ENCODE data around the gene HPX.

The HPX gene

DNA sequence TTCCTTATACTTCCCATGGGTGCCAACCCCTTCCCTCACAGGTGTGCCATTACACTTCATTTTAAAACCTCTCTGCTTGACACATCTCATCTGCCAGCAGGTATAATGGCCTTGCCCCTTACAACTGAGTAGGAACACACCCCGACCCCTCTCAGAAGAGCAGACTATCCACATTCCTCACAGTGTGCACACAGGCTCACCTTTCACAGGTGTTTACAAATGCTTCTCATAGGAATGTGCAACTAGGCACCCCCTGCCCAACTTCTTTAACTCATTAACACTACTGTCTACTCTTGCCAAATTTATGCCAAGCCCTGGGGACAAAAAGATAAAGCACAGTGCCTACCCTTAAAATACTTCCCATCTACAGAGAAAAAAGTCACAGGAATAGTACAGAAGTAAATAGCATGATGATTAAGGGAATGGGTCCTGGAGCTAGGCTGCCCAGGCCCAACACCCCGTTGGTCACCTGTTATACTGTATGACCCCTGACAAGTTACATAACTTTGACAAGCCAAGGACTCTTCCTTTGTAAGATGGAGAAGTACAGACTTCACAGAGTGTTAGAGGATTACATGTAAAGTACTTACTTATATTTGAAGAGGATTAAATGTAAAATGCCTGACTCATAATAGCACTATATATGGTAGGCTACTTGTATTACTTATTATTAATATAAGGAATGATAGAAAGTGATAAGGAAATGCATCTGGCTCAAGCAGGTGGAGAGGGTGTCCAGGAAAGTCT lies 17.7 kb upstream of the HPX start:
- DNase-seq: no peak

DNA sequence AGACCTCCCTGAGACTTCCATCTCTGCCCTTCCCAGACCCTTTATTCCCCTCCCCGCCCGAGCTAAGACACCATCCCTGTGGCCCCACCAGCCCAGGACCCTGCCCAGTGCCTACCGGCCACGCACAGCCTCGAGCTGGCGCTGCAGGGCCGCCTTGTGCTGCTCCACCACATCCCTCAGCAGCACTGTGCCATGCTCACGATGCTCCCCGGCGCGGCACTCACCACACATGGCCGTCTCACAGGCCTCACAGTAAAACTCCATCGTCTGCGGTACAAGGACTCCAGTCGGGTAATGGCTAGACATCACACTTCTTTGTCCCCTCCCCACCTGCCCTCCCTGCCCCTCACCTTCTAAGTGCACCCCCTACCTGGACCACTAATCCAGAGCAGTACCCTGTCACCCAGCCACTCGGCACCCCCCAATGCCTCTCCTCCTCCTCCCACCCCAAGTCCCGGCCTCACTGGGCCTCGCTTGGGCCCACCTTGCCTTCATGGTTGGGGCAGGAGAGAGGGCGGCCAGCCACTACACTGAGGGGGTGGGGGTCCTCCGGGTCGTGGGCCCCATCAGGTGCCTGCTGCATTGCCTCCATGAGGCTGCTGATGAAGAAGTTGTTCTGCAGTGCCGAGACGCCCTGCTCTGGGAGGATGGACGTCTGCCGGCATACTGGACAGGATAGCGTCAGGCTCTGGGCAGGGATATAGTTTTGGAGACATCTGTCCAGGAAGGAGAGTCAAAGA lies 17.0 kb upstream of the HPX start:
- DNase-seq: no peak

DNA sequence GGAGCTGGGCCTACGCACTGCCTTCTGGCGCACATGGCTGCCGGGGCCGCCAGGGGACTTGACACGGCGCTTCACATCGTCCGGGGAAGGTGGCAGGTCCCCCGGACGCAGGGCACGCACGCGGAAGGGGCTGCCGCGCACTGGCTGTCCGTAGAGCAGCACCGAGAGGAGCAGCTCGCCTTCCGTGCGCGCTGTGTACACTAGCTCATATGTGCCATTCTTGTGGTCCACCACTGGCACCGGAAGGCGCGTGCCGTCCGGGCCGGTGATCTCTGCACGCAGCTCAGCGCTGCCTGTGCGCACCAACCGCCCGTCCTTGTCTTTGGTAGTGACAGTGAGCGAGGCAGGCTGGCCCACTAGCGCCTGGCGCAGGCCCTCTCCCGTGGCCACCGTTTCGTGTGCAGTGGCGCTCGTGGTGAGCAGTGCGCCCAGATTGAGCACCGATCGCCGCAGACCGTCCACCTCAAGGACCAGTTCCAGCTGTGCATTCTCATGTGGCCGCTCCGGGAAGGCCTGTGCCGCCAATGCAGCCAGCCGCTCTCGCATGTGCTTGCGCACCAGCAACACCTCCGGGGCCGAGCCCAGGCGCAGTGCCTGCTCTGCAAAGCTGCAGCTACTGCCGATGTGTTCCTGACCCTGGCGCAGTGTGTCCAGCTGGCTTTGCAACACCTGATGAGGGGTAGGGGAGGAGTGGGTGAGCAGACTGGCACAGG lies 15.7 kb upstream of the HPX start:
- DNase-seq: no peak

DNA sequence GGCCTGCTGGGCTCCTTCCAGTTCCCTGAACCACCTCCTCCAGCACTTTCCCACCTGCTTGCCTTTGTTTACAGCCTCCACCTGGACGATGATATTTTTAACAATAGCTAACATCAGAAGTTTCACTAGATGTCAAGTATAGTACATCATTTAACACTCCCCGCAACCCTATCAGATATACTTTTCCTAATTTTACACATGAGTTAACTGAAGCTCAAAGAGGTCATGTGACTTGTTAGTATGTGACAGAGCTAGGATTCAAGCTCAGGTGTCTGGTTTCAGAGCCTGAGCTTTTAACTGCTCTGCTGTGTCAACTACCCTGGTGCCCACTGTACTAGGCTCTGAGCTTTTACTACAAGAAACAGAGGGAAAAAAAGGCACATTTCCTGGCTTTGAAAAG lies 14.3 kb upstream of the HPX start:
- DNase-seq: no peak

DNA sequence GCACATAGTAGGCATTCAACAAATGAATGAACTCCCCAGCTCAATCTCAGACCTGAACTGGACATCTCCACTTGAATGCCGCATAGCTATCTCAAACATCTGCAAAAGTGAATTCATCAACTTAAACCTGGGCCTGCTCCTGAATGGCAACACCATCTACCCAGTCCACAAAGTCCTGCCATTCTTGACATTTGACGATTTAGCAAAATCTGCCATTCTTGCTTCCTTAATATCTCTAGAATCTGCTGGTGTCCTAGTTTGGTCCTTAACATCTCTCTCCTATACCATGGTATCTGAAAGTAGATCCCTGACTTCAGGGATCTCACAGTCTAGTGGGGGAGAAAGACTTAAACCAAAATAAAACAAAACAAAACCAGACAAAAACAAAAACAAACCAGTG lies 12.4 kb upstream of the HPX start:
- no peak for DNase-seq

DNA sequence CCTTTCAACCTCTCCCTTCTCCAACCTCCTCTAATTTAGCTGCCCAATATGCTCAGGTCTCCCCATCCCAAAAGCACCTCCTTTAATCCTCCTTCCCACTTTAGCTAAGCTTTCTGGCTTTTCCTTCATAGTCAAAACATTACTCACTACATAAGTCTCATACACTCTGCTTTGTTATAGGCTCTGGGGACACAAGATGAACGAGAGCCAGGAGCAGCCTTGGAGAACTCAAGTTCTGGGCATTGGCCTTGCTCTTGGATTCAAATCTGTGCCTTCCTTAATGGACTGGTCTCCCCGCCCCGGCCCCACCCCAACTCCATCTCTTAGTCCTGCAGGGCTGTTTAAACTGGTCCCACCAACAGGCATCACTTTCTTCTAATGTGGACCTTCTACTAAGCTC lies 11.4 kb upstream of the HPX start:
- no peak for DNase-seq

DNA sequence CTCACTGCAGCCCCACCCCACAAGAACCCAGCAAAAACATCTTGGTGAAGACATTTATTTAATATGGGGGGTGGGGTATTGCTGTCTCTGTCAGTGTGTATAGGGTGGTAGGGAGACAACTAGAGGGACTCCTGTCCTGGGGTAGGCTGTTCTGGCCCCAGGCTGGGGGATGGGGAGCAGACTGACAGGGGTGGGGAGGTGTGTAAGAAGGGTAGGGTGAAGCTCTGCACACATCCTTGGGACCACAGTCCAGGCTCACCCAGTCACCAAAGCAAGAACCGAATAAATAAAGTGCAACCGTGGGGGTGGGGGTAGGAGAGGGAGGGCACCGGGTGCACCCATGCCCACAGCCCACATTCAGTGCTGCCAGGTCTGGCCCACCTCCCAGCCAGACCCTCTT lies 7.8 kb upstream of the HPX start:
- no peak for DNase-seq

DNA sequence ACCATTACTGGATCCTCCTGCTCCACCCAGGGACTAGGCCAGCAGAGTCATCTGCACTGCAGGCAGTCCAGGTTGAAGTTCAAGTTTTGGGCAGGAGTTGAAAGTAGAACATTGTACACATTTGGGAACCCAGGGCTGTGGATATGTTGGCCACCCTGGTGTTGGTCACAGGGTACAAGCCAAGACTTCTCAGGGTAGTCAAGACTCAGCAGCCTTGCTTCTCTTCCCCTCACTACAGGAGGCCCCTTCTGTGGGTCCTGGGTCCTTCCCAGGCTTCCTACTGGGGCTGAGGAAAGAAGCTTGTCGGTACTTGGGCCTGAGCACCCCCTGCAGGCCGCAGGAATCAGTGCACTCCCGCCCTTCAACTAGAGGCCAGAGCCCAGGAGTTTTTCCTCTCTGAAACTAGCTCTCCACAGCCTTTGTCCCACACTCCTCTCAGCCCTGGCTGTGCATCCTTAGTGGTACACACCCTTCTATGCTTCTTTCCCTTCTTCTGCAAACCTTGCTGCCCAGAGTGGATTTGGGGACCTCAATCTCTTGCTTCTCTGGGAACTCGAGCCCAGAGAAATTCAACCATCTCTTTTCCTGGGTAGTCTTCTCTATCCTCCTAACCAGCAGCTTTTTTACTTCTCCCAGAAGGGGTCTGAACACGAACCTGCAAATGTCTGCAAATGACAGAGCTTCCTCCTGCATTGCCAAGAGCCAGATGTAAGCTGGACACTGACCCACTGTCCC lies 2.6 kb upstream of the HPX start:
- DNase-seq: peak; percentile 46

DNA sequence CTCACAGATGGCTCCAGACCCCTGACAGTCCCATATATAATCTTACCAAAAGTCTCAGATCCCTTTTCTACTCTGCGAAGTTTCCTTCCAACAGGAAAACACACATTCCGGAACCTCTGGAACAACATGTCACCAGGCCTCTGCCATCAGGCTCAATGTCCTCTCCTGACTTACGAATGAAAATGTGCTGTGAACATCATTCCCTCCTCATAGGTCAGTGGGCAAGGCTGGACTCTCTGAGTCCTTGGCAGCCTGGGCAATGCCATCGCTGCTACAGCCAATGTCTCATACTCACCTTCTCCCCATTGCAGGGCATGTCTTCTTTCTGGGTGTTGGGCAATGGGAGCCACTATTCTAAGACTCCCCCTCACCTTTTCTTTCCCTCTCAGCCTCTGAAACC lies 1.7 kb upstream of the HPX start:
- DNase-seq: no peak

DNA sequence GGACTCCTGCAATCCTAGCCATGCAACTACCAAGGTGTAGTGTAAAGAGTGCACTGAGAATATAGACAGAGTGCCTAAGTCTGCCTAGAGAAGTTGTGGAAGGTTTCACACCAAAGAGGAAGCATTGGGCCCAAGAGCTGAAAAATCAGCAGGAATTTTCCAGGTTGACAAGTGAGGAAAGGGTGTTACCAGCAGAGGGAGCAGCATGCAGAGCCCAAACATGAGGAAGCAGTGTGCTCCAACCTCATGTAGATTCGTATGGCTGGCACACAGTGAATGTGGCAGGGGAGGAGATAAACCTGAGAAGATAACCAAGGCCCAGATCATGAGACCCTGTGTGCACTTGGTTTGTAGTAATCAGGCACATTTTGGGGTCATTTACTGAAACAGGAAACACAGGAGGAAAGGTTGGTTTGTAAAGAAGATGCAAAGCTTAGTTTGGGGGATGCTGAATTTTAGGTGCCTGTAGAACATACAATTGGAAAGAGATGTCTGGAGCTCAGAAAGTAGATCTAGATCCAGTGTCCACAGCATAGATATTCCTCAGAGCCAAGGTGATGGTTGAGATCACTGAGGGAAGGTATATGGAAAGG lies 1.7 kb downstream of the HPX start:
- DNase-seq: peak; percentile 28

DNA sequence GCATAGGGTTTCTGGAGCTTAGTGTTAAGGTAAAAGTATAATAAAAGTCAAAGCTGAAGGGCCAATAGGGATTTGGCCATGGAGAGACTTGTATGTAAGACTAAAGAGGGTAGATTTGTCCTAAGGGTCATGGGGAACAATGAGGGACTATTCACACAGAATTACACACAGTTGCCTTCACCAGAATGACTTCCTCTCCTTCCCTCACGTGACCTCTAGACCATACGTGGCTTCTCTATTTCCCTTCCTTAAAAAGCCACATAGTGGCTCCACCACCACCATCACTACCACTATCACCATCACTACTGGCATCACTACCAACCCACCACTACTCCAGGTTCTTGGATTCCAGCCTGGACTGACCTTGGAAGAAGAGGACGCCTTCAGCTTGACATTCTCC lies 2.8 kb downstream of the HPX start:
- DNase-seq: no peak

DNA sequence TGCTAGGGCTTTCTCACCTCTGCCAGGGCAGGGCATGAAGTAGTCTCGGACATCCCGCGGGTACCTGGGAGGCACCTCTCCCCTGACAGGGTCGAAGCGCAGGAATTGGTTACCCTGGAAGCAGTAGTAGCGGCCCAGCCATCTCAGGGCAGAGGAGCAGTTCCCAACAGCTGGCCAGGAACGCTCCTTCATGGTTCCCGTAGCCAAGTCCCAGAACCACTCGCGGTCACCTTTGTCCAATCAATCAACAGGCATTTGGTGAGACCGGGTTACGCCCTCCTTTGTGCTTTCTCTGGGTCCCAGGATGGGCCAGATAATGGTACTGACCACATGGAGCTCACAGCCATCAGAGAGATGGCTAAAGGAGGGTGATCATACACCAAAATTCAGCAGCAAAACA lies 3.4 kb downstream of the HPX start:
- DNase-seq: no peak

DNA sequence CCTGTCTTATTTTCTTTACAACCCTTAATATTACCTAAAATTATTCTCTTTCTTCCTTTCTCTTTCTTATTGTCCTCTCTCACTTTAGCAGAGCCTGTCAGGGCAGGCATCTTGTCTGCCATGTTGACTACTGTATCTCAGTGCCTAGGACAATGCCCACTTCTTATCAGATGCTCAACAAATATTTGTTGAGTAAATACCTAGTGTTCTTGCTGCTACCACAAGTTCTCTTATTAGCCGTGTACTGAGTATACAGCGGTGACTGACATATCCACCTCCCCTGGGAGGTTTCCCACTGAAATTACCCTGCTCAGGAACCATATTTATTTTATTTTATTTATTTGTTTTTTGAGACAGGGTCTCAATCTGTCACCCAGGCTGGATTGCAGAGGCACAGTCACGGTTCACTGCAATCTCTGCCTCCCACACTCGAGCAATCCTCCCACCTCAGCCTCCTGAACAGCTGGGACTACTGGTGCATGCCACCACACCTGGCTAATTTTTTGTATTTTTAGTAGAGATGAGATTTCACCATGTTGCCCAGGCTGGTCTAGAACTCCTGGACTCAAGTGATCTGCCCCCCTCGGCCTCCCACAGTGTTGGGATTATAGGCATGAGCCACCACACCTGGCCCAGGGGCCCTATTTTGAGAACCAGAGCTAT lies 6.7 kb downstream of the HPX start:
- no peak for DNase-seq

DNA sequence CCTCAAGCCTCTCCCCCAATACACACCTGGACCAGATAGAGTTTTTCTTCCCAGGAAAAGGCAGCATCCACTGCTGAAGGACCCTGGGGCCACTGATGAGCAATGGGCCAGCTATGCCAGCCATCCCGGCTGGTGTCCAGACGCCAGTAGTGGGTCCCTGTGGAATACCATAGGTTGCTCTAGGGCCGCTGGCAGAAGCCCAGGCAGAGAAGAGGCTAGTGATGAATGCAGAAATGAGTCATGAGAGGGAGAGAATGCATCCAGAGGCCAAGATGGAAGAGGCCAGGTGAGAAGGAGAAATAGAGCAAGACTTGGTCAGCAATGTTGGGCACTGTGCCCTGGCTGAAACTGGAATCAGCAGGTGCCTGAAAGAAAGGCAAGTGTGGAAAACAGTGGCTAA lies 8.9 kb downstream of the HPX start:
- no peak for DNase-seq

DNA sequence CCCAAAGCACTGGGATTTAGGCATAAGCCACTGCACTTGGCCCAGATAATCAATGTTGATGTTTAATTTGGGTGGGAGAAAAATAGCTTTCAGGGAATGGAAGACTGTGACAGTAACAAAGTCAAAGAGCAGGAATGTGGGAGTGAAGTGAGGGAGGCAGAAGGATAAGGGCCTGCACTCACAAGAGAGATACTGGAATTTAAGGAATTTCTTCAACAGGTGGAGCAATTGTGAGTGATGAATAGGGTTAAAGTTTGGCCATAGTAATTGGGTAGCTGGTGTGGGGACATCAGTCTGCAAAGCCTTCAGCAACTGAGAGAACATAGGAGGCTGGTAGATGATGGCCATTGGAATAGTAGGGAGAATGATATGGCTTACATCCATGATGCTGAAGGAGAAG lies 13.3 kb downstream of the HPX start:
- DNase-seq: no peak

DNA sequence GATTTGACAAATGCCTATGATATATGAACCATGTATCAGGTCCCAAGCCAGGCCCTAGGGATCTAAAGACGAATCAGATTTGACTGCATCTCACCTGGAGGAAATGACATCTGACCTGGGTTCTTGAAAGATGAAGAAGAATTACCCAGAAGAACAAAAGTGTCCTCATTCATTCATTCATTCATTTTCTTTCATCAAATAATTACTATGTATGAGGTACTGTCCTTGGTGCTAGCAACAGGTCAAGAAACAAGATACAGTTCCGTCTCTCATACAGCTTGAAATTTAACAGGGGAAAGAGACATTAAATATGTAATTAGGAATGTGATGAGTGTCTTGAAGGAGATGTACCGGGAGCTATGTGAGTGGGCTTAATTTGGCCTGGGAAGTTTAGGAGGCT lies 20.1 kb downstream of the HPX start:
- DNase-seq: no peak

DNA sequence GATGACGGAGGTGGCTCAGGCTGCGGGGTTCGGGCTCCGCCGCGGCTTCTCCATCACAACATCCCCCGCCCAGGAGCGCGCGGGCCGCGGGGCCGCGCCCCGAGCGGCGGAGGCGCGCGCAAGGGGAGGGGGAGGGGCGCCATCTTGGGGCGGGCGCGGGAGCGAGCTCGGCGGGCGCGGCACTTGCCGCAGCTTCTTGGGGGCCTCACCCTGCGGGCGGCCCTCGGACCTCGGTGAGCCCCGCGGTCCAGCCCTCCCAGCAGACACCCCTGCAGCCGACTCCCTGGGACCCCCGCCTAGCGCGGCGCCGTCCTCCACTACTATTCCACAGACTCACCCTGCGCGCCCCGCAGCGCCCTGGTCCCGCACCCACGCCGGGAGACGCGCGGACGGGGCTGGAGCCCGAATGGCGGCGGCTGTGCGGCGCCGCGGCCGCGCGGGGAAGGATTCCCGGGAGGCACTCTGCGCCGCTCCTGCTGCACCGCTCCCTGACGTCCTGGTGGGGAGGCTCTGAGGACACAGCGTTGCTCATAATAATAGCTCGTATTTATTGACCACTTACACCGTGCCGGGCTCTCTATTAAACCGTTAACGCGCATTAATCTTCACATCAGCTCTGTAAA lies 21.7 kb downstream of the HPX start, which contains the start of gene APBB1:
Gene APBB1 (minus strand): TSS at position 86 of the 623 bp plus-strand sequence. CDS start 7,747 bp downstream, outside the sequence.
- peak; percentile 57 for DNase-seq

DNA sequence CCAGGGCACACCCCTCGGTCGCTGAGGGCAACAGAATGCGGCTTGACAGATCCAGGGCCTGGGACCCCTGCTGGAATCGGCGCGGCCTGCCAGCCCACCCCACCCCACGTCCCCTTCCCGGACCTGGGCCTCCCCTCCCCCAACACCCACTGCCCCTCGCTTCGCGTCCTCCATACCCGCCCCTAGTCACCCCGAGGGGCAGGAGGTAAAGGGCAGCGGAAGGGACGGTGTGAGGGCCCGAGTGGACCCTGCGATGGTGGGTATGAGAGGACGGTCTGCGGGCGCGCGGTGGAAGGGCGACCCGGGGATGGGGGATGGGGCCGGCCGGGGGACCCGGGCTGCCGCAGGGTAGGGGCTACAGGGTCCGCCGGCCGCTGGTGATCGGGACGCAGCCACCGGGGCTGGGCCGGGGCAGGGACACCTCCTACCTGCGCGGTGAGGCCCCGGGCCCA lies 22.2 kb downstream of the HPX start:
- DNase-seq: no peak

DNA sequence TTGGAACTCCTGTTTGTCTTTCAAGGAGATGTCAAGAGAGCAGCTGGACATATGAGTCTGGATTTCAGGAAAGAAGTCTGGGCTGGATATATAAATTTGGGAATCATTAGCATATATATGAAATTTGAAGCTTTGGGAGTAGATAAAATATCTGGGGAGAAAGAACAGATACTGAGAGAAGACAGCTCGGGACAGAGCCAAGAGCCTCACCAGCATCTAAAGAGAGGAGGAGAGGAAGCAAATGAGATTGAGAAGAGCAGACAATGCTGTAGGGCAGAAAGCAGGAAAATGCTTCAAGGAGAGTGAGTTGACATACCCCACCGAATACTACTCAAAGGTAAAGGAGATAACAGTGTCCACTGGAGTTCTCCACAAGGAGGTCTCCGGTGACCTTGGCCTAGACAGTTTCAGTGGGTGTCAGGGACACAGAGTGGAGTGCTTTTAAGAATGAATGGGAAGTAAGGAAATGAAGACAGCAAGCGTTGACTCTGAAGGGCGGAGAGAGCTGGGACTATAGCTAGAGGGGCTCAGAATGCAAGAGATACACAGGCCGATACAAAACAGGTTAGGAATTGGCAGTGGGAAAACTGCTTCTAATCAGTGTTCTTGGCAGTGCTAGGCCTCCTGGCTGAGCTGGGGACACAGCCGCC lies 22.8 kb downstream of the HPX start:
- no peak for DNase-seq

DNA sequence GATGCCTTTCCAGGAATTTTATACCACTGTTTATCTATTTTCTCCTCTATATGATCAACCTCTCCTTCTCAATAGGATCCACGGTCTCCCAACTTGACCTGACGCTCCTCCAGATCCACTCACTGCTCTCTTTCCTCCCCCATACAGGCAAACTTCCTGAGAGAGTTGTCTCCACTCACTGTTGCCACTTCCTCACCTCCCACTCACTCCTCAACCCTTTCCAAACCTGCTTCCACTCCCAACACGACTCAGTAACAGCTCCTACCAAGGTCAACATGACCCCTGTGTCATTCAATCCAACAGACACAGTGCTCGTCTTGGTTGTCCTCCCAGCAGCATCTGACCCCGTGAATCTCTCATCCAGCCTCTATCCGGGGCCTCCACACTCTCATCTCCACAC lies 25.0 kb downstream of the HPX start:
- DNase-seq: no peak

DNA sequence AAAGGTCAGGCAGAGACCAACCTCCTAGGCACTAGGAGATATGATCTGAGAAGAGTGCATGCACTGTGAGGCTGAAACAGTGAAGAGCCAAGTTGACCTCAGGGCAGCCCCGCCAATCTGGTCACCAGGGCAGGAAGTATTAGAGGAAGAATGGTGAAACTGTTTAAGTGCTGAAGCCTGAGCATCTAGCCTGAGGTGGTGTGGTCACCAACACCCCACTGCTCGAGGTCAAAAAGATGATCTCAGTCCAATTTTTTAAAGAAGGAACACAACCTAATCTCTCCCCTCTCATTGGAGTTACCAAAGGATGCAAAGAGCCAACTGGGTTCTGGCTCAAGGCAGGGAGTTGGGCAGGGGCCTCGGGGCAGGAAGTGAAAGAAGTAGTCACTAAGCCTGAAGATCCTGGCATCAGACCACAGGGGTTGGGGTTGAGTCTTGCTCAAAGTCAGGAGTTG lies 25.9 kb downstream of the HPX start:
- DNase-seq: peak; percentile 56
